ENCODE measurements around the gene SUN2. TPM values are rescaled to one million over a fixed set of nuclear protein-coding genes. Genes with fewer than 3 reads are reported as not detected.

The SUN2 gene
- total RNA-seq, 1 experiment from 2014 or later = 23.3 TPM

DNA sequence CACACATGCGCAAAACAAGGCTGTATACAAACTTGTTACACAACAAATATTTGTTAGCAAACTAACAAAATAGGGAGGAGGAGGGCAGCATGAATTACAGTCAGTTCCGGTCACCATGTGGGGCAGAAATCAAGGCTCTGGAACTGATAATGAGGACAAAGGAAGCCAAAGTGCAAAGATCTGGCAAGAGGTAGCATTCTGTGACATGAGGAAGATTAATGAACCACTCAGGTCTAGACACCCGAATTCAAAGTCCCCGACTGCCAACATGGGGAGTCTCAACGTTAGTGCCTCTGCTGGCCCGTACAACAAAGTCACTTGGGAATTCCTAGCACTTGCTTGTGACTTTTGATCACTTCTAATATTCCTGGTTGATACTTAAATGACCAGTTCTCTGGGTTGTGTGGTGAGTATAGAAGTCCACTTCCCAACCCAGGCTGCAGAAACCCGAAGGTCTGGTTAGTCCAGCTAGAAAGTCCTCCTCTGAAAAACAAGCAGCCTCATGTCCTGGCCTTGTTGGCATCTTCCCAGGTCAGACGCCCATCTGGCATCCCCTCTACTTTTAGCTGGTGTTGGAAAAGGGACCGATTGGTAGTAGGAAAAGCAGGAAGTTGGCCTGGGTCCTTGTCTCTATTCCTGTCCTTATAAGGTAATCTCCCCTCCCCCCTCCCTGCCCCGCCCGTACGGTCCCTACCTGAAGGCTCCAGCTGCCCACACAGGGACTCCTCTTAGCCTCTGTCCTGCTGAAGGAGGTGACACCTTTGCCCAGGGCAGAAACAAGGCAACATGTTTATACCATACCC lies 1.6 kb downstream of the SUN2 start:
- no peaks in the 10 kb centered on the region for H4K20me1 ChIP-seq (ENCODE audit: insufficient read depth, low read depth, low read length)
- H3K4me1 ChIP-seq (ENCODE audit: low read length) = peaks cover 36% of the 10 kb centered on the region
- H3K36me3 ChIP-seq (ENCODE audit: insufficient read depth, low read length) = no peaks in the 10 kb centered on the region
- H3K9me2 ChIP-seq (replicated peaks; ENCODE audit: insufficient read depth, low read length) = no peaks in the 10 kb centered on the region
- peaks cover 16% of the 10 kb centered on the region for H3K79me2 ChIP-seq (ENCODE audit: low read length)
- peak; percentile 56 for DNase-seq
- no peaks in the 10 kb centered on the region for H3K9me3 ChIP-seq (ENCODE audit: low read length)
- peak overlapping the region; percentile 67 for H3K27ac ChIP-seq (ENCODE audit: low read length)
- peak overlapping the region; percentile 77 for H2AFZ ChIP-seq (ENCODE audit: low read length)
- peak overlapping the region; percentile 80 for H3K9ac ChIP-seq (ENCODE audit: low read length)
- peak overlapping the region; percentile 88 for H3K4me3 ChIP-seq (ENCODE audit: low read length)
- peak overlapping the region; percentile 79 for H3K4me2 ChIP-seq (ENCODE audit: low read depth, low read length, poor library complexity, severe bottlenecking)
- no peaks in the 10 kb centered on the region for H3K27me3 ChIP-seq (ENCODE audit: low read length)

DNA sequence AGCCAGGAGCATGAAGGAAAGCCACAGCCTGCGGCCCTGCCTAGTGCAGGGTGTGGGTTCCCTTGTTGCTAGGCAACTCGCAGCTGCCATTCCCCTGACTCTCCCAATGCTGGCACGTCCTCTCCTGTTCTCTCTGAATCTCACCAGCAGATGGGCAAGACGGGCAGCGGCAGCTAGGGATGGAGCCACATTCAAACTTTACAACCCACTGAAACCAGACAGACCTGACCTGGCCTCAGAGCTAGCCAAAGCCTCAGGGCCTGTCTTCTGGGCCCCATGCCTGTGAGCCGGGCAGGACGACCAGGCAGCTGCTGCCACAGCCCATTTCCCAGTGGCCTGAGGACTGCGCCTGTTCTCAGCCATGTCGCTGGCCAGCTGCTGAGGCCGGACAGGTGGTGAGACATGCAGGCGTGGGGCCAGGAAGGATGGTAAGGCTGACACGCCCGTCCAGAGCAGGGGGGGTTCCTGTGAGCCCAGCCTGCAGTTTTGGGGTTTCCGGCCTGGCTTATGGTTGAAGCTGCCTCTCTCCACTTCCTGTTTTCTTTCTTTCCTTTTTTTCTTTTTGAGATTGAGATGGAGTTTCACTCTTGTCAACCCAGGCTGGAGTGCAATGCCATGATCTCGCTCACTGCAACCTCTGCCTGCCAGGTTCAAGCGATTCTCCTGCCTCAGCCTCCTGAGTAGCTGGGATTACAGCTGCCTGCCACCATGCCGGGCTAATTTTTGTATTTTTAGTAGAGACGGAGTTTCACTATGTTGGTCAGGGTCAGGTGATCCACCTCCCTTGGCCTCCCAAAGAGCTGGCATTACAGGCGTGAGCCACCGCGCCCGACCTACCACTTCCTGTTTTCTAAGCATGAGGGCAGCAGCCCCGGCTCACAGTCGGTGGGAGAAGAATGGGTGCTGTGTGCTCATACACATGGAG lies 4.1 kb downstream of the SUN2 start:
- Histone ChIP-seq H3K36me3 (ENCODE audit: insufficient read depth, low read length) (no peaks in the 10 kb centered on the region), H3K27me3 (ENCODE audit: low read length) (no peaks in the 10 kb centered on the region), H2AFZ (ENCODE audit: low read length) (0 out of 2 replicates have a peak overlapping the region, but pooled peaks have one; percentile 21), H3K4me2 (ENCODE audit: low read depth, low read length, poor library complexity, severe bottlenecking) (no peak overlapping the region), H3K9me3 (ENCODE audit: low read length) (no peaks in the 10 kb centered on the region), H3K9ac (ENCODE audit: low read length) (no peak overlapping the region), H3K4me3 (ENCODE audit: low read length) (no peak overlapping the region), H3K9me2 (replicated peaks; ENCODE audit: insufficient read depth, low read length) (no peaks in the 10 kb centered on the region), H3K27ac (ENCODE audit: low read length) (peak overlapping the region; percentile 26; the same call in 1 of the 2 replicates), H3K4me1 (ENCODE audit: low read length) (peaks cover 32% of the 10 kb centered on the region), H3K79me2 (ENCODE audit: low read length) (peaks cover 16% of the 10 kb centered on the region), H4K20me1 (ENCODE audit: insufficient read depth, low read depth, low read length) (no peaks in the 10 kb centered on the region)
- peak; percentile 67 for DNase-seq

DNA sequence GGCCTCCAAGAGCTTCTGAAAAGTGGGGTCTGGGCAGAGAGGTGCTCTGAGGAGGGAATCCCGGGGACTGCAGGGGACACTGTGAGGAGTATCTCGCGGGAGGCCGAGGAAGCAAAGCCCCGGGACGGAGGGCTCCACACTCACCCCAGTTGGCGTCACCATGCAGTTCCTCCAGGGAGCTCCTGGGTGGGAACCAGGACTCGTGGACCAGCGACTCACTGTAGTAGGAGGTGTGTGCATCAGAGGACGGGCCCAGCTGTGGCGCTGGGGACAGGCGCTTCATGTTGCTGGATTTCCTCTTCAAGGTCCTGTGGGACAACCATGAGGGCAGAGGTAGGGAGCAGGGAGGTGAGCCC lies 4.8 kb downstream of the SUN2 start:
- no peak overlapping the region for H3K9ac ChIP-seq (ENCODE audit: low read length)
- no peaks in the 10 kb centered on the region for H4K20me1 ChIP-seq (ENCODE audit: insufficient read depth, low read depth, low read length)
- H3K9me3 ChIP-seq (ENCODE audit: low read length) = no peaks in the 10 kb centered on the region
- H3K27me3 ChIP-seq (ENCODE audit: low read length) = no peaks in the 10 kb centered on the region
- H3K9me2 ChIP-seq (replicated peaks; ENCODE audit: insufficient read depth, low read length) = no peaks in the 10 kb centered on the region
- no peak overlapping the region for H3K27ac ChIP-seq (ENCODE audit: low read length)
- no peak for DNase-seq
- H3K4me3 ChIP-seq (ENCODE audit: low read length) = no peak overlapping the region
- H2AFZ ChIP-seq (ENCODE audit: low read length) = no peak overlapping the region
- no peaks in the 10 kb centered on the region for H3K36me3 ChIP-seq (ENCODE audit: insufficient read depth, low read length)
- peaks cover 25% of the 10 kb centered on the region for H3K4me1 ChIP-seq (ENCODE audit: low read length)
- H3K79me2 ChIP-seq (ENCODE audit: low read length) = peaks cover 16% of the 10 kb centered on the region
- no peak overlapping the region for H3K4me2 ChIP-seq (ENCODE audit: low read depth, low read length, poor library complexity, severe bottlenecking)

DNA sequence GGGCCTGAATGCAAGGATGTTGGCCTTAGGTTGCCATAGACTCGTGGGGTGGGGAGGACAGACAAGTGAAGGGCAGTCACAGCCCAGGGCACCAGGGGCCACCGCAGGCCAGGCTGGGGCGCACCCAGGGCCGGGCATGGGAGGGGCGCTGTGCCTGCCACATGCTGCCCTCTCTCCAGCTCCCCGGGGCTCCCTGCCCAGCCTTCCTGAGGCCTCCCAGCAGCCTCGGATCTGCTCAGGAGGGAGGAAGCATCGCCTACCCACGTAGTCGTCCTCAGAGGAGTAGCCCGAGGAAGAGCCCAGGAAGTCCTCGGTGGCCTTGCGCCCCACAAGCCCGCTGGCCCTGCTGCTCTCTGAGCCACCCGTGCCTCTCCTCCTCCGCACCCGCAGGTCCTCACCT lies 5.2 kb downstream of the SUN2 start:
- Histone ChIP-seq H3K4me3 (ENCODE audit: low read length) (no peak overlapping the region), H3K4me1 (ENCODE audit: low read length) (peaks cover 25% of the 10 kb centered on the region), H2AFZ (ENCODE audit: low read length) (no peak overlapping the region), H3K4me2 (ENCODE audit: low read depth, low read length, poor library complexity, severe bottlenecking) (no peak overlapping the region), H4K20me1 (ENCODE audit: insufficient read depth, low read depth, low read length) (no peaks in the 10 kb centered on the region), H3K36me3 (ENCODE audit: insufficient read depth, low read length) (no peaks in the 10 kb centered on the region), H3K79me2 (ENCODE audit: low read length) (peaks cover 16% of the 10 kb centered on the region), H3K9ac (ENCODE audit: low read length) (no peak overlapping the region), H3K9me2 (replicated peaks; ENCODE audit: insufficient read depth, low read length) (no peaks in the 10 kb centered on the region), H3K27ac (ENCODE audit: low read length) (no peak overlapping the region), H3K27me3 (ENCODE audit: low read length) (no peaks in the 10 kb centered on the region), H3K9me3 (ENCODE audit: low read length) (no peaks in the 10 kb centered on the region)
- no peak for DNase-seq

DNA sequence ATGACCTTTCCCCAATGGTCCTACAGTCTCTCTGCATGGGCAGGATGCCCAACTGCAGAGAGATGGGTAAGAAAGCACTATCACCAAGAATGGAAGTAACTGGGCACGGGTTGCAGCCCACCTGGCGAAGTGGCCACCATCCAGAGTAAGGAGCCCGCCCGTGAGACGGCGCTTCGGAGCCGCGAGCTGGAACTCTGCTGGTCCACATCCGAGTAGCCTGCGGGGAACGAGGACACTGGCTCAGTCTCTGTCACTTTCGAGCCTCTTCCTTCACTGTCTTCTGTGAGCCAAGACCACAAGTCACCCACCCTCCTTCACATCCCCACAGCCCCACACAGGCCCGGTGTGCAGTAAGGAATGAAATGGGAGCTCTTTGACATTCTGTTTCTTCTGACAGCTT lies 5.7 kb downstream of the SUN2 start:
- Histone ChIP-seq H3K9ac (ENCODE audit: low read length) (no peak overlapping the region), H3K9me2 (replicated peaks; ENCODE audit: insufficient read depth, low read length) (no peaks in the 10 kb centered on the region), H3K36me3 (ENCODE audit: insufficient read depth, low read length) (peaks cover 2% of the 10 kb centered on the region; the same call in 1 of the 2 replicates), H3K4me3 (ENCODE audit: low read length) (no peak overlapping the region), H3K79me2 (ENCODE audit: low read length) (peaks cover 12% of the 10 kb centered on the region), H2AFZ (ENCODE audit: low read length) (no peak overlapping the region), H3K4me1 (ENCODE audit: low read length) (peaks cover 25% of the 10 kb centered on the region), H3K27ac (ENCODE audit: low read length) (no peak overlapping the region), H3K4me2 (ENCODE audit: low read depth, low read length, poor library complexity, severe bottlenecking) (no peak overlapping the region), H4K20me1 (ENCODE audit: insufficient read depth, low read depth, low read length) (no peaks in the 10 kb centered on the region), H3K9me3 (ENCODE audit: low read length) (no peaks in the 10 kb centered on the region), H3K27me3 (ENCODE audit: low read length) (no peaks in the 10 kb centered on the region)
- DNase-seq = no peak

DNA sequence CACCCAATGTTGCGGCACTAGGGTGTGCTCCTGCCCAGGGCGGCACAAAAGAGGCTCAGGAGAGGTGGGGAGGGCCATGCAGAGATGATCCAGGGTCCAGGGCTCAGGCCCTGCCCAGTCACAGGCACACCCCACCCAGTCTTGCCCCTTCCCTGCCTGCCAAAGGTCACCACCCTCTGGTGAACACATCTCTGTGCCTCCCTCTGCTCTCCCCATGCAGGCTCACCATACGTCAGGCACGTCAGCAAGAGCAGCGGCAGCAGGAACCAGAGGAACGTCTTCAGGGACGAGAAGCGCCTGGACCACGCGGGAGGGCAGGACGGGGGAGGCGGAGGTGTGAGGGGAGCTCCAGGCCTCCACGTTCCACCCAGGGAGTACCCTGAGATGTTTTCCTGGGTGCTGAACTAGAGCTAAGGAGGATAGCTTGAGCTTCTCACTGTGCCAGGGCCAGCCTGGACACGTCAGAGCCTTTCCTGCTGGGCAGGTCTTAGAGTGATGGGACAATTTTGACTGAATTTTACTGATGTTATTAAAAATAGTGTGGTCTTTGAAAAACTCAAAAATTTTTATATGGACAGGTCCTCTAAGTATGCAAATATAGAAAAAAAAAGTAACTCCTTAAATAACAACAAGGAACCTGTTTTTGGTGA lies 7.2 kb downstream of the SUN2 start:
- Histone ChIP-seq H3K27me3 (ENCODE audit: low read length) (no peaks in the 10 kb centered on the region), H3K4me1 (ENCODE audit: low read length) (peaks cover 13% of the 10 kb centered on the region), H3K79me2 (ENCODE audit: low read length) (peaks cover 3% of the 10 kb centered on the region), H3K4me2 (ENCODE audit: low read depth, low read length, poor library complexity, severe bottlenecking) (no peak overlapping the region), H3K4me3 (ENCODE audit: low read length) (no peak overlapping the region), H3K9ac (ENCODE audit: low read length) (no peak overlapping the region), H4K20me1 (ENCODE audit: insufficient read depth, low read depth, low read length) (no peaks in the 10 kb centered on the region), H3K9me3 (ENCODE audit: low read length) (no peaks in the 10 kb centered on the region), H3K27ac (ENCODE audit: low read length) (no peak overlapping the region), H2AFZ (ENCODE audit: low read length) (no peak overlapping the region), H3K9me2 (replicated peaks; ENCODE audit: insufficient read depth, low read length) (no peaks in the 10 kb centered on the region), H3K36me3 (ENCODE audit: insufficient read depth, low read length) (peaks cover 10% of the 10 kb centered on the region; the same call in 1 of the 2 replicates)
- no peak for DNase-seq

DNA sequence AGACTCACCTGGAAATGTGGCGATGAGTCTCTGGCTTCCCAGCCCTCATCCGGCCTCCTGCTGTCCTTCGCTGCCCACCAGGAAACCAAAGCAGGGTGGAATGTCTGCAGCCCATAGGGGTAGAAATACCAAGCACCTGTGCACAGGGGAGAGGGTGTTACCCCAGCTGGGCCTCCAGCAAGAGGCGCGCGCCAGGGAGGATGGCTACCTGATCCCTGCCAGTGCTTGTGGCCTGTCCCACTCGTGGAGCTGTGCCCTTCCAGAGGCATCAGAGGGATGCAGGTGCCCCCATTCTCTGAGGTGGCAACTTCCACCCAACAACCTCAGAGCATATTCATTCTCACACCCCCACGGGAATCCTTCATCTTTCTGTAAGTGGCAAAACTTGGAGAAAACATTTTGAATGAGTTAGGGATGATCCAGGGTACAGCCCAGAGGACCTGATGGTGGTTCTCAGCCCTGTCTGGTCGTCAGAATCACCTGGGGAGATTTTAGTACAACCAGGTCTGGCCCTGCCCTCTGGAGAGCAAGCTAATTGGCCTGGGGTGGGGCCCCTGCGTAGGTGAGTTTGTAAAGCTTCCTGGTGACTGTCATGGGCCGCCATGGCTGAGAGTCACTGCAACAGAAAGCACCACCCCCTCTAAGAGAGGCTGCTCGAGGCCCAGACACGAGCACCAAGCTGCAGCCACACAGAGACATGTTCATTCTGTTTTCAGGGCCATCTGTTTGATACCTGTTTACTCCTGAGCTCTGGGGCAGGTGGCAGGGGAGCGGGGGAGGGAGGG lies 9.9 kb downstream of the SUN2 start:
- Histone ChIP-seq H3K27ac (ENCODE audit: low read length) (no peak overlapping the region), H3K9ac (ENCODE audit: low read length) (no peak overlapping the region), H3K4me1 (ENCODE audit: low read length) (no peaks in the 10 kb centered on the region), H3K4me3 (ENCODE audit: low read length) (no peak overlapping the region), H3K9me2 (replicated peaks; ENCODE audit: insufficient read depth, low read length) (no peaks in the 10 kb centered on the region), H4K20me1 (ENCODE audit: insufficient read depth, low read depth, low read length) (no peaks in the 10 kb centered on the region), H2AFZ (ENCODE audit: low read length) (no peak overlapping the region), H3K9me3 (ENCODE audit: low read length) (no peaks in the 10 kb centered on the region), H3K4me2 (ENCODE audit: low read depth, low read length, poor library complexity, severe bottlenecking) (no peak overlapping the region), H3K36me3 (ENCODE audit: insufficient read depth, low read length) (peaks cover 26% of the 10 kb centered on the region), H3K79me2 (ENCODE audit: low read length) (no peaks in the 10 kb centered on the region), H3K27me3 (ENCODE audit: low read length) (no peaks in the 10 kb centered on the region)
- DNase-seq = no peak
